ENCODE measurements around the gene SS18L1. TPM values are rescaled to one million over a fixed set of nuclear protein-coding genes. Genes with fewer than 3 reads are reported as not detected.

SS18L1 gene
- total RNA-seq, 1 experiment from 2014 or later, result 34.1 TPM

DNA sequence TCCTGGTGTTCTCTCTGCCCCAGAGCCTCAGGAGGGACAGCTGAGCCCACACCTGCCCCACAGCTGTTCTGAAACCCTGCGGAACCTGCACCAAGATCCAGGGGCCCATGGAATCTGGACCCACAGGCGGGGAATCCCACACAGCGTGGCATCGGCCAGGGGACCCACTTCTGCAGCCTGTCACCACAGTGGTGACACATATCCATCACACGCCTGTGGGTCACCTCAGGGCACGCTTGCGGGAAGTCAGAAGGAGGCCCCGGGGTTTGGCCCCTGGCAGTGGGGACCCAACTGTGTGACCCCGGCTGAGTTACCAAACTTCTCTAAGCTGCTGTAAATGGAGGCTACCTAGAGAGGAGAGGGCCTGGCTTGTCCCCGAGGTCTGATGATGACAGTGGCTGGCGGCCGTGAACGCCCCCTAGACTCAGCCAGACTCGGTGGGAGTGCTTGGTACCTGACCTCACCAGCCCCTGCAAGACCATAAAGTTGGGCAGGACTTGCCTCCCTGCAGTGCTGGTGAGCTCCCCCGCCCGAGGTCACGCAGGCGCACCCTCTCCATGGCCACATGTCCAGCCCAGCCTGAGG is 78.8 kb downstream of the SS18L1 start:
- H3K27ac Mint-ChIP-seq, result no peak overlapping the region
- H3K4me1 Mint-ChIP-seq, result peaks cover 19% of the 10 kb centered on the region
- no peaks in the 10 kb centered on the region for H3K9me3 Mint-ChIP-seq
- ChIA-PET CTCF (interaction anchor here (0.8 to 1.1 kb wide), 2 partner anchors 13 to 66 kb away, joined by 3 read pairs; no protein-coding TSS in a partner anchor), POLR2A (no interaction called here)
- H3K36me3 Mint-ChIP-seq, result no peaks in the 10 kb centered on the region
- peaks cover 42% of the 10 kb centered on the region for H3K27me3 Mint-ChIP-seq (ENCODE audit: low read depth)
- DNase-seq (ENCODE audit: low spot score), result no peak
- no peak for ATAC-seq
- H3K4me3 Mint-ChIP-seq, result no peak overlapping the region
- TF ChIP-seq, protein P1, sequence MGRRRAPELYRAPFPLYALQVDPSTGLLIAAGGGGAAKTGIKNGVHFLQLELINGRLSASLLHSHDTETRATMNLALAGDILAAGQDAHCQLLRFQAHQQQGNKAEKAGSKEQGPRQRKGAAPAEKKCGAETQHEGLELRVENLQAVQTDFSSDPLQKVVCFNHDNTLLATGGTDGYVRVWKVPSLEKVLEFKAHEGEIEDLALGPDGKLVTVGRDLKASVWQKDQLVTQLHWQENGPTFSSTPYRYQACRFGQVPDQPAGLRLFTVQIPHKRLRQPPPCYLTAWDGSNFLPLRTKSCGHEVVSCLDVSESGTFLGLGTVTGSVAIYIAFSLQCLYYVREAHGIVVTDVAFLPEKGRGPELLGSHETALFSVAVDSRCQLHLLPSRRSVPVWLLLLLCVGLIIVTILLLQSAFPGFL (CRISPR knock-in tag; IDR thresholded peaks at IDR 0.05; ENCODE audit: borderline replicate concordance), result no peak

DNA sequence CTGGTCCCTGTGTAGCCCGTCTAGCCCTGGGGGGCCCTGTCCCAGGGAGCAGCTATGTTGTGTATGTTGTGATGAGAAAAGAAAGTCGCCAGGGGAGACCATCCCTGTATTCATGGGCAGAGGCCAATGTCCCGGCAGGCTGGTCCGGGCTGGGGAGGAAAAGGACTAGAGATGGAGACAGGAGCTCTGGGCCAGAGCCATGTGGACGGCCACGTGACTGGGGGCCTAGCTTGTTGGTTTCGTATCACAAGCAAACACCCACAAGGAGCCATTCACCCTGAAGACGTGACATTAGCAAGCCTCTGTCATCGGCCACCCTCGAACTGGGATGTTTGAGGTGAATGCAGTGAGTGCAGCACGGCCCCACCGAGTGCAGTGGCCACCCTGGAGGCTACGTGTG is 79.4 kb downstream of the SS18L1 start:
- no peaks in the 10 kb centered on the region for H3K9me3 Mint-ChIP-seq

DNA sequence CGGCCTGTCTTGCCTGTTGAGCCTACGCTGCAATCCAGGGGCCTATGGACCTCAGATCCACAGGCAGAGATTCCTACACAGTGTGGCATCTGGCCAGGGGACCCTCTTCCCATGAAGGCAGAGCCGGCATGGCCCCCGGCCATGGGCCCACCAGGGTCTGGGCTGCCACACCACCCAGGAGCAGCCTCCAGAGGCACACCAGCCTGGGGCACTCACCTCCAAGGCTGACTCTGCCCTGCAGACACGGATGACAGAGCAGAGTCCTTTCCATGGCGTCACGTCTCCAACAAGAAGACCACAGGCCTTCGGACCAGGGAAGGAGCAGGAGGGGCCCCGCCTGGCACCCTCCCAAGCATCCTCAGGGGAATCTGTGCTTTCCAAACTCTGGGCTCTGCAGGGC is 80.0 kb downstream of the SS18L1 start:
- H3K4me3 Mint-ChIP-seq, result no peak overlapping the region
- no peaks in the 10 kb centered on the region for H3K36me3 Mint-ChIP-seq
- ATAC-seq, result no peak
- H3K27ac Mint-ChIP-seq, result no peak overlapping the region
- POLR2A ChIA-PET, result no interaction called here
- no peaks in the 10 kb centered on the region for H3K9me3 Mint-ChIP-seq
- CTCF ChIA-PET, result no interaction called here
- H3K4me1 Mint-ChIP-seq, result peaks cover 16% of the 10 kb centered on the region
- DNase-seq (ENCODE audit: low spot score), result no peak
- peaks cover 32% of the 10 kb centered on the region for H3K27me3 Mint-ChIP-seq (ENCODE audit: low read depth)
- TF ChIP-seq NFE2L1 (CRISPR knock-in tag; IDR thresholded peaks at IDR 0.05) (no peak), SMAD3 (CRISPR knock-in tag; IDR thresholded peaks at IDR 0.05; ENCODE audit: borderline replicate concordance) (no peak), JAZF1 (CRISPR knock-in tag; IDR thresholded peaks at IDR 0.05) (no peak), TEAD4 (CRISPR knock-in tag; IDR thresholded peaks at IDR 0.05) (no peak)

More for the DNA sequence above, 79.4 kb downstream of the SS18L1 start:
- ChIA-PET POLR2A (no interaction called here), CTCF (interaction anchor here (1.1 kb wide), 1 partner anchor 14 kb away, joined by 3 read pairs; no protein-coding TSS in a partner anchor)
- Mint-ChIP-seq H3K4me1 (peaks cover 19% of the 10 kb centered on the region), H3K27ac (no peak overlapping the region), H3K36me3 (no peaks in the 10 kb centered on the region), H3K4me3 (no peak overlapping the region), H3K27me3 (ENCODE audit: low read depth) (peaks cover 38% of the 10 kb centered on the region)
- DNase-seq (ENCODE audit: low spot score), result no peak
- TF ChIP-seq EMX1 (CRISPR knock-in tag; IDR thresholded peaks at IDR 0.05), result no peak
- no peak for TF ChIP-seq IRF2 (CRISPR knock-in tag; IDR thresholded peaks at IDR 0.05; ENCODE audit: borderline replicate concordance, low read depth)
- TF ChIP-seq, protein P2, sequence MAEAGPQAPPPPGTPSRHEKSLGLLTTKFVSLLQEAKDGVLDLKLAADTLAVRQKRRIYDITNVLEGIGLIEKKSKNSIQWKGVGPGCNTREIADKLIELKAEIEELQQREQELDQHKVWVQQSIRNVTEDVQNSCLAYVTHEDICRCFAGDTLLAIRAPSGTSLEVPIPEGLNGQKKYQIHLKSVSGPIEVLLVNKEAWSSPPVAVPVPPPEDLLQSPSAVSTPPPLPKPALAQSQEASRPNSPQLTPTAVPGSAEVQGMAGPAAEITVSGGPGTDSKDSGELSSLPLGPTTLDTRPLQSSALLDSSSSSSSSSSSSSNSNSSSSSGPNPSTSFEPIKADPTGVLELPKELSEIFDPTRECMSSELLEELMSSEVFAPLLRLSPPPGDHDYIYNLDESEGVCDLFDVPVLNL (CRISPR knock-in tag; IDR thresholded peaks at IDR 0.05; ENCODE audit: borderline replicate concordance, low read depth), result no peak
- TF ChIP-seq GTF2I (CRISPR knock-in tag; conservative IDR thresholded peaks at IDR 0.05), result no peak
- TF ChIP-seq, protein P3, sequence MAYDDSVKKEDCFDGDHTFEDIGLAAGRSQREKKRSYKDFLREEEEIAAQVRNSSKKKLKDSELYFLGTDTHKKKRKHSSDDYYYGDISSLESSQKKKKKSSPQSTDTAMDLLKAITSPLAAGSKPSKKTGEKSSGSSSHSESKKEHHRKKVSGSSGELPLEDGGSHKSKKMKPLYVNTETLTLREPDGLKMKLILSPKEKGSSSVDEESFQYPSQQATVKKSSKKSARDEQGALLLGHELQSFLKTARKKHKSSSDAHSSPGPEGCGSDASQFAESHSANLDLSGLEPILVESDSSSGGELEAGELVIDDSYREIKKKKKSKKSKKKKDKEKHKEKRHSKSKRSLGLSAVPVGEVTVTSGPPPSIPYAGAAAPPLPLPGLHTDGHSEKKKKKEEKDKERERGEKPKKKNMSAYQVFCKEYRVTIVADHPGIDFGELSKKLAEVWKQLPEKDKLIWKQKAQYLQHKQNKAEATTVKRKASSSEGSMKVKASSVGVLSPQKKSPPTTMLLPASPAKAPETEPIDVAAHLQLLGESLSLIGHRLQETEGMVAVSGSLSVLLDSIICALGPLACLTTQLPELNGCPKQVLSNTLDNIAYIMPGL (CRISPR knock-in tag; IDR thresholded peaks at IDR 0.05), result no peak
- TF ChIP-seq TEAD1 (CRISPR knock-in tag; IDR thresholded peaks at IDR 0.05), result no peak
- ATAC-seq, result no peak

DNA sequence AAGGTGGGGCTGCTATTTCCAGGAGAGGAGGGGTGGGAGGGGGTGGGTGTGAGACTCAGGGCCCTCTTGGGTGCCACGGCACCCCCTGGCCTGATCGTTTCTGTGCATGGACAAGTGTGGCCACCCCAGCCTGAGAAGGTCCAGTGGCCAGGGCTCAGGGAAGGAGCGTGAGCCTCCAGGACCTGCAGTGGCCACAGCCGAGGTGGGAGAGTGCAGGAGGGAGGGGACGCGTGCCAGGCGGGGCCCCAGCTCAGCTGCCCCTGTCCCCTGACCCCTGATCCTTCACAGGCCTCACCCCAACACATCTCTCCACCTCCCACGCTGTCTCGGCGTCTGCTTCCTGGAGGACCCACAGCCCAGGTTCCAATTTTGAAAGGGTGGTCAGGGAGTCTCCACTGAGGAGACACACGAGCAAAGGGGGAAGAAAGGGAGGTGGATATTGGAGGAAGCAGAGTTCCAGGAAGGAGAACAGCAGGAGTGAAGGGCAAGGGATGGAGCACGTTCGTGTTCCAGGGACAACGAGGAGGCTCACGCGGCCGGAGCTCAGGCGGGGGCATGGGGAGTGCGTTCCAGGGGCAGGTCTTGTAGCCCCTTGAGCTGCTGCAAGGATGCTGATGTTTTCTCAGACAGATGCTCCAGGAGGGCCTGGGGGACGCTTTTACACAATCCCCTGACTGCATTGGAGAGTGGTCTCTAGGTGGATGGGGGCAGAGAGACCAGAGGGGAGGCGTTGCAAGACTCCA is 80.7 kb downstream of the SS18L1 start:
- Mint-ChIP-seq H3K27me3 (ENCODE audit: low read depth) (peaks cover 25% of the 10 kb centered on the region), H3K4me1 (peaks cover 11% of the 10 kb centered on the region), H3K27ac (no peak overlapping the region; the same call in 1 of the 2 replicates), H3K9me3 (no peaks in the 10 kb centered on the region), H3K36me3 (no peaks in the 10 kb centered on the region), H3K4me3 (no peak overlapping the region)
- DNase-seq (ENCODE audit: low spot score), result no peak
- POLR2A ChIA-PET, result no interaction called here
- CTCF ChIA-PET, result interaction anchor here (1.2 kb wide), 1 partner anchor 68 kb away, joined by 4 read pairs; no protein-coding TSS in a partner anchor
- ATAC-seq, result no peak
- TF ChIP-seq, protein P4, sequence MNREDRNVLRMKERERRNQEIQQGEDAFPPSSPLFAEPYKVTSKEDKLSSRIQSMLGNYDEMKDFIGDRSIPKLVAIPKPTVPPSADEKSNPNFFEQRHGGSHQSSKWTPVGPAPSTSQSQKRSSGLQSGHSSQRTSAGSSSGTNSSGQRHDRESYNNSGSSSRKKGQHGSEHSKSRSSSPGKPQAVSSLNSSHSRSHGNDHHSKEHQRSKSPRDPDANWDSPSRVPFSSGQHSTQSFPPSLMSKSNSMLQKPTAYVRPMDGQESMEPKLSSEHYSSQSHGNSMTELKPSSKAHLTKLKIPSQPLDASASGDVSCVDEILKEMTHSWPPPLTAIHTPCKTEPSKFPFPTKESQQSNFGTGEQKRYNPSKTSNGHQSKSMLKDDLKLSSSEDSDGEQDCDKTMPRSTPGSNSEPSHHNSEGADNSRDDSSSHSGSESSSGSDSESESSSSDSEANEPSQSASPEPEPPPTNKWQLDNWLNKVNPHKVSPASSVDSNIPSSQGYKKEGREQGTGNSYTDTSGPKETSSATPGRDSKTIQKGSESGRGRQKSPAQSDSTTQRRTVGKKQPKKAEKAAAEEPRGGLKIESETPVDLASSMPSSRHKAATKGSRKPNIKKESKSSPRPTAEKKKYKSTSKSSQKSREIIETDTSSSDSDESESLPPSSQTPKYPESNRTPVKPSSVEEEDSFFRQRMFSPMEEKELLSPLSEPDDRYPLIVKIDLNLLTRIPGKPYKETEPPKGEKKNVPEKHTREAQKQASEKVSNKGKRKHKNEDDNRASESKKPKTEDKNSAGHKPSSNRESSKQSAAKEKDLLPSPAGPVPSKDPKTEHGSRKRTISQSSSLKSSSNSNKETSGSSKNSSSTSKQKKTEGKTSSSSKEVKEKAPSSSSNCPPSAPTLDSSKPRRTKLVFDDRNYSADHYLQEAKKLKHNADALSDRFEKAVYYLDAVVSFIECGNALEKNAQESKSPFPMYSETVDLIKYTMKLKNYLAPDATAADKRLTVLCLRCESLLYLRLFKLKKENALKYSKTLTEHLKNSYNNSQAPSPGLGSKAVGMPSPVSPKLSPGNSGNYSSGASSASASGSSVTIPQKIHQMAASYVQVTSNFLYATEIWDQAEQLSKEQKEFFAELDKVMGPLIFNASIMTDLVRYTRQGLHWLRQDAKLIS (CRISPR knock-in tag; IDR thresholded peaks at IDR 0.05; ENCODE audit: borderline replicate concordance), result no peak
- TF ChIP-seq, protein P5, sequence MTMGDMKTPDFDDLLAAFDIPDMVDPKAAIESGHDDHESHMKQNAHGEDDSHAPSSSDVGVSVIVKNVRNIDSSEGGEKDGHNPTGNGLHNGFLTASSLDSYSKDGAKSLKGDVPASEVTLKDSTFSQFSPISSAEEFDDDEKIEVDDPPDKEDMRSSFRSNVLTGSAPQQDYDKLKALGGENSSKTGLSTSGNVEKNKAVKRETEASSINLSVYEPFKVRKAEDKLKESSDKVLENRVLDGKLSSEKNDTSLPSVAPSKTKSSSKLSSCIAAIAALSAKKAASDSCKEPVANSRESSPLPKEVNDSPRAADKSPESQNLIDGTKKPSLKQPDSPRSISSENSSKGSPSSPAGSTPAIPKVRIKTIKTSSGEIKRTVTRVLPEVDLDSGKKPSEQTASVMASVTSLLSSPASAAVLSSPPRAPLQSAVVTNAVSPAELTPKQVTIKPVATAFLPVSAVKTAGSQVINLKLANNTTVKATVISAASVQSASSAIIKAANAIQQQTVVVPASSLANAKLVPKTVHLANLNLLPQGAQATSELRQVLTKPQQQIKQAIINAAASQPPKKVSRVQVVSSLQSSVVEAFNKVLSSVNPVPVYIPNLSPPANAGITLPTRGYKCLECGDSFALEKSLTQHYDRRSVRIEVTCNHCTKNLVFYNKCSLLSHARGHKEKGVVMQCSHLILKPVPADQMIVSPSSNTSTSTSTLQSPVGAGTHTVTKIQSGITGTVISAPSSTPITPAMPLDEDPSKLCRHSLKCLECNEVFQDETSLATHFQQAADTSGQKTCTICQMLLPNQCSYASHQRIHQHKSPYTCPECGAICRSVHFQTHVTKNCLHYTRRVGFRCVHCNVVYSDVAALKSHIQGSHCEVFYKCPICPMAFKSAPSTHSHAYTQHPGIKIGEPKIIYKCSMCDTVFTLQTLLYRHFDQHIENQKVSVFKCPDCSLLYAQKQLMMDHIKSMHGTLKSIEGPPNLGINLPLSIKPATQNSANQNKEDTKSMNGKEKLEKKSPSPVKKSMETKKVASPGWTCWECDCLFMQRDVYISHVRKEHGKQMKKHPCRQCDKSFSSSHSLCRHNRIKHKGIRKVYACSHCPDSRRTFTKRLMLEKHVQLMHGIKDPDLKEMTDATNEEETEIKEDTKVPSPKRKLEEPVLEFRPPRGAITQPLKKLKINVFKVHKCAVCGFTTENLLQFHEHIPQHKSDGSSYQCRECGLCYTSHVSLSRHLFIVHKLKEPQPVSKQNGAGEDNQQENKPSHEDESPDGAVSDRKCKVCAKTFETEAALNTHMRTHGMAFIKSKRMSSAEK (CRISPR knock-in tag; IDR thresholded peaks at IDR 0.05; ENCODE audit: borderline replicate concordance), result no peak
- no peak for TF ChIP-seq ETV6 (CRISPR knock-in tag; IDR thresholded peaks at IDR 0.05)
- no peak for TF ChIP-seq MXD4 (CRISPR knock-in tag; IDR thresholded peaks at IDR 0.05; ENCODE audit: borderline replicate concordance)

Measured in WTC11 (cell line).